ENCODE measurements around the gene ZIM2.

ZIM2 gene

GRCh38 chr19:56880592-56881190 lies 40.2 kb upstream of the ZIM2 start:
- CTCF ChIA-PET = interaction anchor here (0.7 kb wide), 1 partner anchor 29 kb away, joined by 3 read pairs; no protein-coding TSS in a partner anchor
- Histone ChIP-seq H3K27ac (ENCODE audit: extremely low read depth, low read depth, low read length) (no peak overlapping the region), H3K9me3 (ENCODE audit: control insufficient read depth, insufficient read depth, low read depth, low read length) (no peaks in the 10 kb centered on the region; the same call in 1 of the 2 replicates), H3K4me3 (ENCODE audit: low read depth, low read length) (no peak overlapping the region), H3K36me3 (ENCODE audit: control insufficient read depth in 2 of 2, insufficient read depth in 1 of 2, low read length in 2 of 2) (no peaks in the 10 kb centered on the region), H3K4me1 (ENCODE audit: control insufficient read depth, insufficient read depth, low read length) (no peaks in the 10 kb centered on the region)
- POLR2A ChIA-PET = no interaction called here
- TF ChIP-seq ZNF830 (tag by site-specific recombination; IDR thresholded peaks at IDR 0.05; ENCODE audit: low read depth) (no peak), ATF2 (tag by site-specific recombination; IDR thresholded peaks at IDR 0.05; ENCODE audit: low read depth) (no peak), ZNF112 (tag by site-specific recombination; IDR thresholded peaks at IDR 0.05) (peak; percentile 37; the same call in 1 of the 2 replicates)

GRCh38 chr19:56877069-56877715 lies 36.7 kb upstream of the ZIM2 start:
- ChIA-PET CTCF (no interaction called here), POLR2A (no interaction called here)
- Histone ChIP-seq H3K4me3 (ENCODE audit: low read depth, low read length) (no peak overlapping the region), H3K4me1 (ENCODE audit: control insufficient read depth, insufficient read depth, low read length) (no peaks in the 10 kb centered on the region), H3K9me3 (ENCODE audit: control insufficient read depth, insufficient read depth, low read depth, low read length) (no peaks in the 10 kb centered on the region; the same call in 1 of the 2 replicates), H3K36me3 (ENCODE audit: control insufficient read depth in 2 of 2, insufficient read depth in 1 of 2, low read length in 2 of 2) (no peaks in the 10 kb centered on the region), H3K27ac (ENCODE audit: extremely low read depth, low read depth, low read length) (no peak overlapping the region)
- TF ChIP-seq ZNF121 (tag by site-specific recombination; IDR thresholded peaks at IDR 0.05) (no peak), PRDM2 (tag by site-specific recombination; IDR thresholded peaks at IDR 0.05; ENCODE audit: borderline replicate concordance) (no peak), REST (tag by site-specific recombination; IDR thresholded peaks at IDR 0.05) (no peak), BCL11A (tag by site-specific recombination; IDR thresholded peaks at IDR 0.05; ENCODE audit: low read depth) (no peak), ZNF510 (tag by site-specific recombination; IDR thresholded peaks at IDR 0.05; ENCODE audit: insufficient replicate concordance) (no peak), RBAK (tag by site-specific recombination; IDR thresholded peaks at IDR 0.05) (no peak), ZNF248 (tag by site-specific recombination; IDR thresholded peaks at IDR 0.05) (no peak), KLF16 (tag by site-specific recombination; IDR thresholded peaks at IDR 0.05) (no peak), ZNF530 (tag by site-specific recombination; IDR thresholded peaks at IDR 0.05; ENCODE audit: low read depth) (no peak), BCL11B (tag by site-specific recombination; IDR thresholded peaks at IDR 0.05; ENCODE audit: low read depth) (no peak), ZNF404 (tag by site-specific recombination; IDR thresholded peaks at IDR 0.05) (no peak), HIC1 (tag by site-specific recombination; IDR thresholded peaks at IDR 0.05) (no peak), ZNF645 (tag by site-specific recombination; IDR thresholded peaks at IDR 0.05) (no peak), ZNF704 (tag by site-specific recombination; IDR thresholded peaks at IDR 0.05) (no peak)
